Keratinocyte (primary cell): ENCODE results near the gene KCNMA1. TPM values are rescaled to one million over a fixed set of nuclear protein-coding genes. Genes with fewer than 3 reads are reported as not detected.

Source experiments
- DNase-seq: peaks from one replicate; pipeline ENCODE4 v3.0.0-alpha.2; 2011; ENCODE audit warnings: low read depth, missing footprints, low spot score
- FAIRE-seq: peaks from 2 replicates; lab custom pipeline; 2011; peaks lifted over from hg19 to GRCh38; lab: Jason Lieb, UNC
- H2AFZ ChIP-seq: 2 replicates; pipeline ENCODE4 v1.6.0; 2012; ENCODE audit warnings: low read length, control low read depth, inconsistent platforms; ENCODE audit not compliant: control insufficient read depth
- H3K27ac ChIP-seq: 2 replicates; pipeline ENCODE4 v1.5.1; 2011; ENCODE audit warnings: low read length; ENCODE audit not compliant: control insufficient read depth, insufficient read depth
- H3K27me3 ChIP-seq: 3 replicates; pipeline ENCODE4 v1.6.0; 2011; ENCODE audit warnings: low read length; ENCODE audit not compliant: control insufficient read depth, insufficient read depth; ENCODE audit errors: extremely low read depth
- H3K36me3 ChIP-seq, 2 experiments: 2 replicates in 1 of 2; 3 replicates in 1 of 2; pipeline ENCODE4 v1.5.1; 2011; ENCODE audit warnings: low read length in 2 of 2, mild to moderate bottlenecking in 1 of 2; ENCODE audit not compliant: control insufficient read depth in 2 of 2, insufficient read depth in 2 of 2; ENCODE audit errors: extremely low read depth in 1 of 2
- H3K4me1 ChIP-seq: 3 replicates; pipeline ENCODE4 v1.5.1; 2011; ENCODE audit warnings: low read length; ENCODE audit not compliant: control insufficient read depth, insufficient read depth; ENCODE audit errors: extremely low read depth
- H3K4me2 ChIP-seq: 3 replicates; pipeline ENCODE4 v1.6.0; 2011; ENCODE audit warnings: low read depth, low read length; ENCODE audit not compliant: control insufficient read depth, insufficient read depth; ENCODE audit errors: extremely low read depth
- H3K4me3 ChIP-seq, 3 experiments: fragments of 200-600 bp in 1 of 3; sonication (generic) in 1 of 3; 2 replicates in 2 of 3; 3 replicates in 1 of 3; pipeline ENCODE4 v1.5.1; 2011 to 2016; ENCODE audit warnings: low read length in 3 of 3, mild to moderate bottlenecking in 3 of 3, control low read depth in 2 of 3, inconsistent platforms in 1 of 3, low read depth in 1 of 3, mixed read lengths in 1 of 3, mixed run types in 1 of 3, moderate library complexity in 1 of 3; ENCODE audit not compliant: control insufficient read depth in 2 of 3, insufficient read depth in 2 of 3; ENCODE audit errors: extremely low read depth in 1 of 3
- H3K79me2 ChIP-seq: 2 replicates; pipeline ENCODE4 v1.6.0; 2012; ENCODE audit warnings: low read length; ENCODE audit not compliant: control insufficient read depth, insufficient read depth
- H3K9ac ChIP-seq: 3 replicates; pipeline ENCODE4 v1.6.0; 2011; ENCODE audit warnings: low read length; ENCODE audit not compliant: control insufficient read depth, insufficient read depth; ENCODE audit errors: extremely low read depth
- H3K9me1 ChIP-seq: 3 replicates; pipeline ENCODE4 v1.6.0; 2011; ENCODE audit warnings: low read length; ENCODE audit not compliant: control insufficient read depth, insufficient read depth; ENCODE audit errors: extremely low read depth
- H3K9me3 ChIP-seq: 2 replicates; pipeline ENCODE4 v1.5.1; 2012; ENCODE audit warnings: low read depth, low read length; ENCODE audit not compliant: control insufficient read depth
- H4K20me1 ChIP-seq: 3 replicates; pipeline ENCODE4 v1.6.0; 2011; ENCODE audit warnings: low read length; ENCODE audit not compliant: control insufficient read depth, insufficient read depth; ENCODE audit errors: extremely low read depth
- CTCF ChIP-seq, 3 experiments: IDR thresholded peaks in 1 of 3; conservative IDR thresholded peaks in 1 of 3; optimal IDR thresholded peaks in 1 of 3; 2 replicates in 2 of 3; 3 replicates in 1 of 3; pipeline versions ENCODE3 to v1.5.1; 2011; ENCODE audit warnings: low read length in 3 of 3, mild to moderate bottlenecking in 3 of 3, moderate library complexity in 2 of 3, control low read depth in 1 of 3, inconsistent platforms in 1 of 3; ENCODE audit not compliant: insufficient read depth in 2 of 3; ENCODE audit errors: extremely low read depth in 1 of 3
- EZH2 ChIP-seq: IDR thresholded peaks from one replicate; pipeline ENCODE4 v1.6.1; 2012; ENCODE audit warnings: inconsistent platforms, mild to moderate bottlenecking, low read length, moderate library complexity
- dilution Hi-C: fragments of 300-500 bp; cut with MboI; formaldehyde crosslinking; loops from one replicate; pipeline ENCODE4 v1.7.0; 2020; ENCODE audit warnings: low sequenced_read_pairs; ENCODE audit not compliant: extremely low pct_ligation_motif_present
- polyA plus RNA-seq, 5 experiments: library from polyadenylated mRNA; depleted of rRNA in 3 of 5; stranded (reverse) in 3 of 5; stranded (forward) in 1 of 5; unstranded in 1 of 5; fragments of >200 nt; gene quantifications; 1 replicate in 1 of 5; 2 replicates in 3 of 5; 3 replicates in 1 of 5; pipeline versions ENCODE4 v1.2.1 to v1.2.3, GENCODE V29; 2011 to 2012; ENCODE audit warnings: missing spikeins in 2 of 5, low read depth in 1 of 5, low replicate concordance in 1 of 5

Gene KCNMA1
- polyA plus RNA-seq, 1 donor (not counting 4 experiments of a cell fraction or from before 2014, with no cell fraction given) = 6.3 TPM

GRCh38 chr10:77619964-77620703 lies 17.5 kb downstream of the KCNMA1 start:
- dilution Hi-C loops = no loop called here
- H3K27ac ChIP-seq = no peak overlapping the region
- peaks cover 8% of the 10 kb centered on the region for H3K4me1 ChIP-seq
- no peak overlapping the region for H3K4me3 ChIP-seq
- no peaks in the 10 kb centered on the region for H3K9me3 ChIP-seq
- no peak for DNase-seq
- no peak for FAIRE-seq
- no peaks in the 10 kb centered on the region for H3K9me1 ChIP-seq
- H4K20me1 ChIP-seq = no peaks in the 10 kb centered on the region
- no peak overlapping the region for H3K4me2 ChIP-seq
- no peaks in the 10 kb centered on the region for H3K79me2 ChIP-seq
- H3K9ac ChIP-seq = no peak overlapping the region
- H3K27me3 ChIP-seq = no peaks in the 10 kb centered on the region
- TF ChIP-seq CTCF (optimal IDR thresholded peaks at IDR 0.05 in 1 of 3, IDR thresholded peaks at IDR 0.05 in 1 of 3, conservative IDR thresholded peaks at IDR 0.05 in 1 of 3; ENCODE audit: extremely low read depth in 1 of 3, insufficient read depth in 2 of 3, low read length in 3 of 3) (no peak), EZH2 (no peak)
- no peaks in the 10 kb centered on the region for H3K36me3 ChIP-seq
- H2AFZ ChIP-seq = no peak overlapping the region

- no peak for DNase-seq
- no peak overlapping the region for H3K9ac ChIP-seq
- no peak overlapping the region for H3K4me3 ChIP-seq
- H3K27me3 ChIP-seq = no peaks in the 10 kb centered on the region
- no peak overlapping the region for H3K27ac ChIP-seq
- no peaks in the 10 kb centered on the region for H3K36me3 ChIP-seq
- H4K20me1 ChIP-seq = no peaks in the 10 kb centered on the region
- no peak overlapping the region for H2AFZ ChIP-seq
- no peak overlapping the region for H3K4me2 ChIP-seq
- dilution Hi-C loops = no loop called here
- H3K79me2 ChIP-seq = no peaks in the 10 kb centered on the region
- H3K9me1 ChIP-seq = no peaks in the 10 kb centered on the region
- no peak for FAIRE-seq
- H3K9me3 ChIP-seq = no peaks in the 10 kb centered on the region
- H3K4me1 ChIP-seq = peaks cover 14% of the 10 kb centered on the region
- TF ChIP-seq CTCF (optimal IDR thresholded peaks at IDR 0.05 in 1 of 3, IDR thresholded peaks at IDR 0.05 in 1 of 3, conservative IDR thresholded peaks at IDR 0.05 in 1 of 3; ENCODE audit: extremely low read depth in 1 of 3, insufficient read depth in 2 of 3, low read length in 3 of 3) (no peak), EZH2 (no peak)
These were observed 19.5 kb downstream of the KCNMA1 start for GRCh38 chr10:77618117-77618516.
